Measurements from ENCODE around the gene ATP5IF1.

The ATP5IF1 gene

DNA sequence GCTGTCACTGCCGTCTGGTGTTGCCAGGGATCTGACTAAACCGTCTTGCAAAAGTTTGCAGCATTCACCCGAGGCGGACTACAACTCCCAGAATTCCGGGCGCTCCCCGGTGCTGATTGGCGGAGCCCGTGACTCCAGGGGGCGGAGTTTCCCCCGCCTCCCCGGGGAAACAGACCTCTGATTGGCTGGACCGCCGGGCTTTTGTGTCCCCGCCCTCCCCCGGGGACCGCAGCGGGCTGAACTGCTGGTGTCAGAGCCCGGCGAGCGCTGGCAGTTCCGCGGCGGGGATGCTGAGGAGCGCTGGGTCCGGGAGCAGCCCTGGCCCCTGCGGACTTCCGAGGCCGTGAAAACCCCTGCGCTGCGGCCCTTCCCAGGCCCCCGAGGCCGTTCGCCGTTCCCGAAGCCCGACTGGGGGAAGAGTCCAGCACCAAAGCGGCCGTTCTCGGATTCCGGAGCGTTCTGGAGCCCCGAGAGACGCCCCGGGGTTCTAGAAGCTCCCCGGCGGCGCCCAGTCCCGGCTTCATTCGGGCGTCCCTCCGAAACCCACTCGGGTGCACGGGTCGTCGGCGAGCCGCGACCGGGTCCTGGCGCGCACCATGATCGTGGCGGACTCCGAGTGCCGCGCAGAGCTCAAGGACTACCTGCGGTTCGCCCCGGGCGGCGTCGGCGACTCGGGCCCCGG is 23.5 kb downstream of the ATP5IF1 start, which contains the start of gene SESN2:
TSS of gene SESN2 (plus strand) at position 267 of the 682 bp plus-strand sequence. CDS start at position 597, 330 bp downstream.
- peak within 1 kb of the TSS; percentile 77 for H3K4me3 ChIP-seq (ENCODE audit: low read length)
- DNase-seq (ENCODE audit: low read depth, low spot score), result peak; percentile 96

DNA sequence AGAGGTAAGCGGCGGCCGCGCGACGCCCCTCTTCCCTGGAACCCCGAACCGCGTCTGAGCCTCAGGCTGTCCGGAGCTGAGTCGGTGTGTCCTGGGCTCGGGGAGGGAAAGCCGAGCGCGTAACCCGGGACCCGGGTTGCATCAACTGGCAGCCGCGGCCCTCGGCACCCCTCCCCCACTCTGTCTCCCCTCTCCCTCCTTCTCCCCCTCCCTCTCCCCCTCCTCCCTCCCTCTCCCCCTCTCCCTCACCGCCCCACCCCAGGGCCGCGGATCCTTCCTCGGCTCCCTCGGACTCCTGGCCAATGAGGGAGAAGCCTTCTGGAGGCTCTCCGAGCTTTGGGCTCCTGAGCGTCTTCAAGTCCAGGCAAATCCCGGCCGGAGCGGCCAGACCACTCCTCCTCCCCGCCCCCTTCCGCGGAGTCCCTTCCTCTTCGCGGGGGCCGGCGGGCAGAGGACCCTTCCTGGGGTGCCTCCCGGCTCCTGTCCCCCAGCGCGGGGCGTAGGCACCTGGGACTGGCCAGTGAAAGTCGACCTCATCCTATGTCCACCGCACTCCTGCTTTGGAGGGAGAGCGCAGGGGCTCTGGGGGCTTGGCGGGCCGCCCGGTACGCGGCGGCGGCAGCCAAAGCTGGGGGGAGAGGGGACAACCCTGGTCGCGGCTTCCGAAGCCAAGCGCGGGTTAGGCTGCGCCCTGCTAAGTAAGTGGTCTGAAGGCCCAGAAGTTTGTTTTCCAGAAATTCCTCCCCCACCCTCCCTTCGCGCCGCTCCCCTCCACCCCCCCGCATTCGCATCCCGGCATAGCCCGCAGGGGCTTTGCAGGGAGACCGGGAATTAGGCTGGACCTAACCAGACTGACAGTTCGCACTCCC is 24.2 kb downstream of the ATP5IF1 start:
- peak overlapping the region; percentile 77 for H3K4me3 ChIP-seq (ENCODE audit: low read length)
- DNase-seq (ENCODE audit: low read depth, low spot score), result no peak

DNA sequence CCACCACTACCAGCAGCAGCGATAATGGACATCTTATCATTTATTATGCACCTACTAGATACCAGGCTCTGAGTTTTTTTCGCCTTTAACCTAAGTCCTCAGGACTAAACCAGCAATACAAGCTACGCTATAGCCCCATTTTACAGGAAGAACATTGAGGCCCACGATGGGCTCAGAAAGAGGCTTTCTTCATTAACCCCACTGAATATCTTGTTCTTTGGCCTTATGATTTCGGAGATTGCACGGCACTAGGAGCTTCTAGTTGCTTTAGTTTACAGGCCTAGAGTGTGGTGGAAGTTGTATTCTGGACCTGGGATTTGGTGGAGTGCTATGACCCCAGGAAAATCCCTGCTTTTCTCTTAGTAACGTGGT is 24.9 kb downstream of the ATP5IF1 start:
- no peak overlapping the region for H3K4me3 ChIP-seq (ENCODE audit: low read length)
- DNase-seq (ENCODE audit: low read depth, low spot score), result no peak

DNA sequence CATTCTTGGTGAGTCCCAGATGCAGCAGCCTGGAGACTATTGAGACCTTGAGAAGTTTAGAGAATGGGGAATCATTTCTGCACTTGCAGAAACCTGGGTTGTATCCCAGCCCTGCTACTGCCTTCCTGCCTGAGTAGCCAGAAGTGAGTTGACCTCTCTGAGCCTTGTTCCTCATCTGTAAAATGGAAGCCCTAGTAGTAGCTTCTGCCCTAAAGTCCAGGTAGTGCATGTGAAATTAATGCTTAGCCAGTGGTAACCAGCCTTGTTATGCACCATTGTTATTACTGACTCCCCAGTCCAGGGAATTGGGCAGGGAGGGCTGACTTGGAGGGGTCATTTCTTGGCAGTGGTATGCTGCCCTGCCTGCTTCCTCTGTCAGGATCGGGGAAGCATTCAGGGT is 29.0 kb downstream of the ATP5IF1 start:
- DNase-seq (ENCODE audit: low read depth, low spot score), result no peak

DNA sequence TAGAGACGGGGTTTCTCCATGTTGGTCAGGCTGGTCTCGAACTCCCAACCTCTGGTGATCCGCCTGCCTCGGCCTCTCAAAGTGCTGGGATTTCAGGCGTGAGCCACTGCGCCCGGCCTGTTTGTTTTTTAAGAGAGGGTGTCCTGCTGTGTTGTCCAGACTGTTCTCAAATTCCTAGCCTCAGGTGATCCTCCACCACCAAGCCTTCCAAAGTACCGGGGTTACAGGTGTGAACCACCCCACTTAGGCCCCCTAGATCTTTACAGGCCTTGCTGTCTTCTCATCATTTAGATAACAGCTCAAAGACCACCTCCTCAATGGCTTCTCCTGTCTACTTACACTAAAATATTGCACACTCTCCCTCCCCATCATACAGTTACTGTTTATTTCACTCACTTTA is 29.7 kb downstream of the ATP5IF1 start:
- DNase-seq (ENCODE audit: low read depth, low spot score), result no peak

More for the DNA sequence above, 29.0 kb downstream of the ATP5IF1 start:
- H3K4me3 ChIP-seq (ENCODE audit: low read length), result no peak overlapping the region

DNA sequence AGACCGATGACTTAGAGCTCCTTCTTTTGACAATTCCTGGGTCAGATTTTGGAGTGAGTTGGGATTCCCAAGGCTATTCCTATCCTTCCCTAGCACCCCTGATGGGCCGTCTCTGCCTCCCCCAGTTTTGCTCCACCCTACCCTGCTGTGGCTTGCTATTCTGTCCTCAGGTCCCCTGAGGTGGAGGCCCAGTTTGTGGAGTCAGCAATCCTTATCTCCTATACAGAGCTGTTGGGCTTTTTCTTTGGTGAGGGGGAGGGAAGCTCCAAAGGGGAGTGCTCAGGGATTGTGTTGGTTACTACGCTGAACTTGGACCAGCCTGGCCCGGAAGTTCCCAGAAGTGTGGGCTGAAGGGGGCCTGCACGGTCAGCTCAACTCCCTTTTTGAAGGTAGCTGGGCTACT is 31.0 kb downstream of the ATP5IF1 start:
- DNase-seq (ENCODE audit: low read depth, low spot score), result no peak
- H3K4me3 ChIP-seq (ENCODE audit: low read length), result no peak overlapping the region

More for the DNA sequence above, 29.7 kb downstream of the ATP5IF1 start:
- no peak overlapping the region for H3K4me3 ChIP-seq (ENCODE audit: low read length)

DNA sequence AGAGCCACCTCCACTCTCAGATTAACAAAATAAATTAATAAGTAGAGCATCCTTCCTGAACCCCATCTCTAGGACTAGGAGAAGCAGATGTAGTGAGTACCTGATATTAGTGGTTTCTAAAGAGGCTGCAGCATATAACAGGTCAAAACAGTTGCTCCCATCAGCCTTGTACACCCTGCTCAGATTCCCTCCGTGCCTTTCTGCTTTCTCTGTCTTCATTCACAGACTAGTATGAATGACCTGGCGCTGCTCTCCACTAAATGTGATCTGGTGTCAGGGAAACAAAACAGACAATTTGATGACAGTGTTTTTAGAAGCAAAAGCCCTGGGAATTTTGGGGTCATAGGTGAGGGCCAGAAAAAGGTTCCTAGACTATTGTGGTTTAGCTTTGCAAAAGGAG is 31.7 kb downstream of the ATP5IF1 start:
- no peak overlapping the region for H3K4me3 ChIP-seq (ENCODE audit: low read length)
- DNase-seq (ENCODE audit: low read depth, low spot score), result no peak

DNA sequence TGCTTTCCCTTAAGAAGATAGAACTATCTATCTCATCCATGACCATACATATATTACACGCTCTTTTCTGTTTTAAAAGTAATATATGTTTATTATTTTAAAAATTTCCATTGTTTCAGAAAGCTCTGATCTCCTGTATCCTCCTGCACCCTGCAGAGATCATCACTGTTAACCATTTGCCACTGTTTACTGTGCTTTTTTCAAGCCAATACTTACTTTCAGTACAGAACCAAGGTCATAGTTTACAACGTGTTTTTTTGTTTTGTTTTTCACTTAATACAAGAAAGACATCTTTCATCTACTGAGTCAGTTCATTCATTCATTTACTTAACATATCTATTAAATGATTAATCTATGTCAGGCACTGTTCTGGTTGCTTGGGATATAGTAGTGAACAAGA is 33.6 kb downstream of the ATP5IF1 start:
- no peak for DNase-seq (ENCODE audit: low read depth, low spot score)

DNA sequence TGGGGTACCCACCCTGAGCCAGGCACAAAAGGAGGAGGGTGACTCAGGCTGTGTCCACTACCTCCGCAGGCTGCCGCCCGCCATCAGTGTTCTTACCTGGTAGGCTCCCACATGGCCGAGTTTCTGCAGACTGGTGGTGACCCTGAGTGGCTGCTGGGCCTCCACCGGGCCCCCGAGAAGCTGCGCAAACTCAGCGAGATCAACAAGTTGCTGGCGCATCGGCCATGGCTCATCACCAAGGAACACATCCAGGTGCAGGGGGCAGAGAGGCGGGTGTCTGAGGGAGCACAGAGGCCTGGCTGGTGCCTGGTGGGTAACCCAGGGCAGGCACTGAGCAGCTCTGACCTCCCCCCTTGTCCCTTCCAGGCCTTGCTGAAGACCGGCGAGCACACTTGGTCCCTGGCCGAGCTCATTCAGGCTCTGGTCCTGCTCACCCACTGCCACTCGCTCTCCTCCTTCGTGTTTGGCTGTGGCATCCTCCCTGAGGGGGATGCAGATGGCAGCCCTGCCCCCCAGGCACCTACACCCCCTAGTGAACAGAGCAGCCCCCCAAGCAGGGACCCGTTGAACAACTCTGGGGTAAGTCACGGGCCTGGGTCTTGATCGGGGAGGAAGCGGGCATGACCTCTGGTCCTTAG is 36.4 kb downstream of the ATP5IF1 start:
- H3K4me3 ChIP-seq (ENCODE audit: low read length), result no peak overlapping the region
- no peak for DNase-seq (ENCODE audit: low read depth, low spot score)

More for the DNA sequence above, 33.6 kb downstream of the ATP5IF1 start:
- no peak overlapping the region for H3K4me3 ChIP-seq (ENCODE audit: low read length)

DNA sequence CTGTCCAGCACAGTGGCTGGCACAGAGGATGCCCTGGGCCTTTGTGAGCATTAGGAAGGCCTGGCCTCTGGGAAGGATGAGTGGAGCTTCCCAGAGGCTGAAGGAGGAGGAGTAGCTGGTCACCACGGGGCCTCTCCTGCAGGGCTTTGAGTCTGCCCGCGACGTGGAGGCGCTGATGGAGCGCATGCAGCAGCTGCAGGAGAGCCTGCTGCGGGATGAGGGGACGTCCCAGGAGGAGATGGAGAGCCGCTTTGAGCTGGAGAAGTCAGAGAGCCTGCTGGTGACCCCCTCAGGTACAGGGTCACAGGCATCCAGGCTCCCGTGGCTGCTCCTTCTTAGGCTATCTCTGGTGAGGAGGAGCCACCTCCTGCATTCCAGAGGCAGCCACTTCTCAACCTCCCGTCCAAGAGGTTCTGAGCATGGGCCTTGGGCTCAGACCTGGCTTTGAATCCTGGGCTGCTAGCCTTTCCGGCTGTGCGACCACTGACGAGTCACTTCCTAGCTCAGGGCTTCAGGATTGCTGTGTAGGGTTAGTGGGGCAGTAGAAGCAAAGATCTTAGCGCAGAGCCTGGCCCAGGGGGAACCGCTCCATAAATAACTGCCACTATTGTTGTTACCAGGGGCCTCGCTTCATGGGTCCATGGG is 37.4 kb downstream of the ATP5IF1 start:
- H3K4me3 ChIP-seq (ENCODE audit: low read length), result no peak overlapping the region
- no peak for DNase-seq (ENCODE audit: low read depth, low spot score)

DNA sequence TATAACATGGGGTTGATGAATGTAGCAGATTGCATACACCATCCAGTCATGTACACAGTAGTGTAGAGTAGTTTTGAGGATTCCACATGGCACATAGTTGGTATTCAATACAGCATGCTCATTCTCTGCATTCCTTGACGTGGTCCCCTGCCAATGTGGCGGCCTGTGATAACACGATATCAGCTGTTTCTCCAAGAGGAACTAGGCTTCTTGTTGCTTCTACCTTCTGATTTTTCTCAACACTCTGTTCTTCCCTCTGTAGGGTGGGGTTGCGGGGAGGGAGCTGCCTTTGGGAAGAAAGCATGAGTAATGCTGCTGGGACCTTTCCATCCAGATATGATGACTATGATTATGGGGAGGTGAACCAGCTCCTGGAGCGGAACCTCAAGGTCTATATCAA is 42.8 kb downstream of the ATP5IF1 start:
- no peak for DNase-seq (ENCODE audit: low read depth, low spot score)
- no peak overlapping the region for H3K4me3 ChIP-seq (ENCODE audit: low read length)

DNA sequence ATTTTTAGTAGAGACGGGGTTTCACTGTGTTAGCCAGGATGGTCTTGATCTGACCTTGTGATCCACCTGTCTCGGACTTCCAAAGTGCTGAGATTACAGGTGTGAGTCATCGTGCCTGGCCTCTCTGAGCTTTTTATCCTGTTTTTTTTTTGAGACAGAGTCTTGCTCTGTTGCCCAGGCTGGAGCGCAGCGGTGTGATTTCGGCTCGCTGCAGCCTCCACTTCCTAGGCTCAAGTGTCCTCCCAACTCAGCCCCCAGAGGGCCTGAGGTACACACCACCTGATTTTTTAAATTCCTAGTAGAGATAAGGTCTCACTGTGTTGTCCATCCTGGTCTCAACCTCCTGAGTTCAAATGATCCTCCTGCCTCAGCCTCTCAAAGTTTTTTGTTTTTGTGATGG is 43.8 kb downstream of the ATP5IF1 start:
- H3K4me3 ChIP-seq (ENCODE audit: low read length), result no peak overlapping the region
- no peak for DNase-seq (ENCODE audit: low read depth, low spot score)

DNA sequence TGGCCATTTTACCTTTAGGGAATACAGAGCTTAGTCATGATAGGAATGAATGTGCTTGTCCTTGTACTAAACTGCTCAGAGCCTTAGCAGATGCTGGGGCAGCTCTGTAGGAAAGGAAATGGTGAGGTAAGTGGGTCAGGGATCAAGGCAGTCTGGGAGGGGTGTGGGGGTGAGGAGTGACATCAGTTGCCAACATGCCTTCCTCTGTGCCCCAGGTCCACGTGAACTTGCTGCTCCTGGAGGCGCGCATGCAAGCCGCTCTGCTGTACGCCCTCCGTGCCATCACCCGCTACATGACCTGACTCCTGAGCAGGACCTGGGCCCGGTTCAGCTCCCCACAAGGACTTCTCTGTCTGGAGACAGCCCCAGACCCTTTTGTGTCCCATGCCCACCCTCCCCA is 44.6 kb downstream of the ATP5IF1 start:
- no peak overlapping the region for H3K4me3 ChIP-seq (ENCODE audit: low read length)
- DNase-seq (ENCODE audit: low read depth, low spot score), result no peak

DNA sequence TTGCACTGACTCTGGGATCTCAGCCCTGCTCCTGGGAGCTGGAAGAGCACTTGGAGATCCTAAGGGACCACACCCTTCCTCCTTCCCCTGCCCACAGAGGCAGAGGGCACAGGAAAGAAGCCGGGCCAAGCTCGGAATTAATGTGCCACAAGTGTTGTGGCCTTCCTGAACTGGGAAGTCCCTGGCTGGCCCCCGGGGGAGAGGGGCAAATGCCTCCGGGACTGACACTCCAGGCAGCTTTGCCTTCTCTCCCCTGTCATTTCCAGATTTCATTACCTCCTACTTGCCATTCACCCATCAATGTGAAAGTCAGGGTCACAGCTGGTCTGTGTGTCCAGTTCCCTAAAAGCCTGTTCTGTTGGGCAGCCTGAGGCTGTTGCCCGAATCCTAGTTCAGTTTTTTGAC is 45.1 kb downstream of the ATP5IF1 start:
- DNase-seq (ENCODE audit: low read depth, low spot score), result no peak
- H3K4me3 ChIP-seq (ENCODE audit: low read length), result no peak overlapping the region

DNA sequence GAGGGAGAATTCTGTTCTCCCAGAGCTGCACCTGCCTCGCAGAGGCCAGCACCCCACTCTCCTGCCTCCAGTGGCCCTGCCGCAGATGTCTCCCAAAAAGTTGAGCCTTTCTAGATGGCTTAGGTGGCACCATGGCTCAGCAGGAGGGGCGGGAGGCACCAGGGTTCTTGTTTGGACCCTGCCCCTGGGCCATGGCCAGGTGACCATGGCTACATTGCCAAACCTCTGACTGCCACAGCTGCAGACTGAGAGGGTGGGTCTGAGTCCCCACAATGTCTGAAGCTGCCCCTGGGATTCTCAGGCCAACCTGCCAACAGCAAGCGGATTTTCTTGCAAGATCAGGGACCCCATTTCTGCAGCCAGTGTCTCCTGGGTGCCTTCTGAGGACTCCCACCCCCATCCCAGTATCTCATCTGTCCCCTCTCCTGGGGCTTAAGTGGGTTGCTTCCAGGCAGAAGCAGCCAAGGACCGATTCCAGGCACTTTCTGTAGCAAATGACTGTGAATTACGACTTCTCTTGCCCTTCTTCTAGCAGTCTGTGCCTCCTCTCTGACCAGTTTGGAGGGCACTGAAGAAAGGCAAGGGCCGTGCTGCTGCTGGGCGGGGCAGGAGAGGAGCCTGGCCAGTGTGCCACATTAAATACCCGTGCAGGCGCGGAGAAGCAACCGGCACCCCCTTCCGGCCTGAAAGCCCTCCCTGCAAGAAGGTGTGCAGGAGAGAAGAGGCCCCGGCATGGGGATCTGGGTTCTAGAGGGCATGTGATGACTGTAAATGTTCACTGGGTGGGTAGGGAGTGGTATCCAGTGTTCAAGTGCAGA is 45.9 kb downstream of the ATP5IF1 start:
- no peak for DNase-seq (ENCODE audit: low read depth, low spot score)
- H3K4me3 ChIP-seq (ENCODE audit: low read length), result no peak overlapping the region

DNA sequence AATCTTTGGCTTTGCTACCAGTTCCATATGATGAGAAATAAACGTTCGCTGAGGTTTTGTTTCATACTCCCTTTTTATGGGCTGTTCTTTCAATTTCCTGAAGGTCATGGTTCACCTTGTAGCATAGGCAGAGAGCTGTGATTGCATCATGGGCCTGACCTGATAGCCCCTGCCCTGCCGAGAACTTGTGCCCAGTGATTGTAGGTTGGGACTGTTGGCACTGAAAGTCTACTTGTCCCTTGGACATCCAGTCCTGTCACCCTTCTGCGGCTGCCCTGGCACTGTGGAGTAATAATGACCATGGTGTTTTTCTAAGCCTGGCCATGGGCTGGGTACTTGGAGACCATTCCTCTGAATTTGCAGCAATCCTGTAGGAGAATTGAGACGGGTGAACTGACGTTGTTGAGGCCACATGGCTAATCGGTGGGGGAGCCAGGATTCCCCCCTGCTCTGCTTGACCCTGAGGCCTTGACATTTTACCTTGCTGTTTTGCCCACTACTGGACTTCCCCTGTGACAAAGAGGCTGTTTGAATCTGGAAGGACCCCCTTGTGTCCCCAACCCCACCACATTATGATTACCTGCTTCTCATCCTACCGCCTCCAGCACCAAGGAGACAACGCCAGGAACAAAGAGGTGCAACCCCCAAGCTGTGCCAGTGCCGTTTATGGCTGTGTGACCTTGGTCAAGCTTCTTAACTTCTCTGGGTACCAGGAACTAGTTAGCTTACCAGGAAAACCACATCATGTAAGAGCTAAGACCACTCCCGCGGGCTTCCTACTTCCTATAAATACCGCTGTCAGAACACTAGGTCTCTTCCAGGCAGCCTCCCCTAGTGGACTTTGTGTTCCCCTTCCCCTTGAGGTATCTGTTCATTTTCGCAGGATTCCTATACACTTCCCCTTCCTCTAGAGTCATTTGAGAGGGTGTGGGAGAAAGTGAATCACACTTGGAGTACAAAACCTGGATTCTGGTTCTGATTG is 46.8 kb downstream of the ATP5IF1 start:
- no peak overlapping the region for H3K4me3 ChIP-seq (ENCODE audit: low read length)
- DNase-seq (ENCODE audit: low read depth, low spot score), result no peak

DNA sequence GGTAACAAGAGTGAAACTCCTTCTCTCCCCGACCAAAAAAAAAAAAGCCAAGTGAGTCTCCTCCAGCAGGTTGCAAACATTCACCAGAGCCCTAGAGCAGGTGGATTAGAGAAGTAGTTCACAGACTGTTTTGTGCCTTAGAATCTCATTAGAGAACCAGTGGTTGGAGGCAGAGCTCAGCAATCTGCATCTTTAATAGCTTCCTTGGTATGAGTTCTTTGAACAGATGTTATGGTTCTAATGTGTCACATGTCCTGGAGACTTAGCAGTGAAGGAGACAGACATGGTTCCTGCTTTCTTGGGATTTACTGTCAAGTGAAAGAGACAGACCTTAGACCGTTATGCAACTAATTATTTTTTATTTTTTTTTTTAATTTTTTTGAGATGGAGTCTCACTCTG is 50.2 kb downstream of the ATP5IF1 start:
- DNase-seq (ENCODE audit: low read depth, low spot score), result no peak
- H3K4me3 ChIP-seq (ENCODE audit: low read length), result no peak overlapping the region

All from Jurkat, Clone E6-1 (cell line).